ENCODE results near the gene SENP7. TPM values are rescaled to one million over a fixed set of nuclear protein-coding genes. Genes with fewer than 3 reads are reported as not detected.
A peak's percentile ranks its signal among the peaks of the same experiment; 100 is the strongest.

SENP7 gene
- total RNA-seq, 1 experiment from 2014 or later: 7.9 TPM

DNA sequence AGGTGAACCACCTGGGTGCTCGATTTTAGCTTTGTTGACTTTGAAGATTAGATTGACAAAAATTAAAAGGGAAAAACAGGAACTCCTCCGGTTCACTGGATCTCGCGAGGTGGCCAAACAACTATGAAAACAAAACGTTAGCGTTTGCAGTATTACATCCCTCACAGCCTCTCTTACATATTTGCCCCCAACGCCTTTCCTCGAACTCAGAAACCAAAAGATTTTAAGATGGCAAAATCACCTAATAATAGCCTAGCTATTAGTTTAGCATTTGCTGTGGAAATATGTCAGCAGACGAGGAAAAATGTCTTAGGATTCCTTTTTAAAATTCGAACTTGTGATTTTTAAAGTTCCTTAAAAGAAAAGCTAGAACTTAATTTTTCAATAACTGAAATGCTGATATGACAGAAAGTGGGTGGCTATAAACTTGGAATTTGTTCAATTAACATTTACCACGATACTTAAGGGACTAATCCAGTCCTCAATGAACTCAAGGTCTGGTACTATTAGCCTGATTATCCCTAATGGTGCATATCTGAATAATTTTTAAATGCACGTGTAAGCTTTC lies 491 bp upstream of the SENP7 start:
- Histone ChIP-seq H3K36me3 (ENCODE audit: control insufficient read depth in 1 of 2, insufficient read depth in 2 of 2, low read length in 2 of 2) (no peaks in the 10 kb centered on the region), H3K9me3 (ENCODE audit: control insufficient read depth in 1 of 2, insufficient read depth in 1 of 2, low read depth in 1 of 2, low read length in 2 of 2) (no peaks in the 10 kb centered on the region), H3K79me2 (ENCODE audit: insufficient read depth, low read length) (no peaks in the 10 kb centered on the region), H3K4me1 (ENCODE audit: control insufficient read depth in 1 of 2, insufficient read depth in 2 of 2, low read length in 2 of 2) (peaks cover 6 to 14% of the 10 kb centered on the region in 2 experiments; a peak in 3 of 4 replicates), H3K9ac (ENCODE audit: low read length) (peak overlapping the region; percentile 58), H3K4me3 (replicated peaks in 1 of 2; ENCODE audit: low read depth in 1 of 2, low read length in 2 of 2) (peak overlapping the region; percentile 65 to 85), H3K9me2 (ENCODE audit: insufficient read depth) (no peaks in the 10 kb centered on the region), H3K27ac (ENCODE audit: low read depth, low read length) (peak overlapping the region; percentile 71), H2AFZ (ENCODE audit: low read depth, low read length, poor library complexity, severe bottlenecking) (peak overlapping the region; percentile 20), H3K27me3 (ENCODE audit: insufficient read depth, low read length) (no peaks in the 10 kb centered on the region), H3K4me2 (ENCODE audit: low read length) (peak overlapping the region; percentile 96), H4K20me1 (ENCODE audit: insufficient read depth) (no peaks in the 10 kb centered on the region)
- POLR2A ChIA-PET: no interaction called here
- intact Hi-C loops (cut with micrococcal nuclease): no loop called here
- DNase-seq (ENCODE audit: low read depth, low spot score) (no peak), ATAC-seq (peak; percentile 60)
- RAD21 ChIA-PET (ENCODE audit: low non-redundant PET in 1 of 2, low total read pairs in 2 of 2, uncharacterized antibody in 2 of 2, unreplicated experiment in 2 of 2): no interaction called here
- TSS peak; percentile 100 for BruUV-seq (replicated peaks)
- CTCF ChIA-PET: no interaction called here
- TF ChIP-seq, protein P1, sequence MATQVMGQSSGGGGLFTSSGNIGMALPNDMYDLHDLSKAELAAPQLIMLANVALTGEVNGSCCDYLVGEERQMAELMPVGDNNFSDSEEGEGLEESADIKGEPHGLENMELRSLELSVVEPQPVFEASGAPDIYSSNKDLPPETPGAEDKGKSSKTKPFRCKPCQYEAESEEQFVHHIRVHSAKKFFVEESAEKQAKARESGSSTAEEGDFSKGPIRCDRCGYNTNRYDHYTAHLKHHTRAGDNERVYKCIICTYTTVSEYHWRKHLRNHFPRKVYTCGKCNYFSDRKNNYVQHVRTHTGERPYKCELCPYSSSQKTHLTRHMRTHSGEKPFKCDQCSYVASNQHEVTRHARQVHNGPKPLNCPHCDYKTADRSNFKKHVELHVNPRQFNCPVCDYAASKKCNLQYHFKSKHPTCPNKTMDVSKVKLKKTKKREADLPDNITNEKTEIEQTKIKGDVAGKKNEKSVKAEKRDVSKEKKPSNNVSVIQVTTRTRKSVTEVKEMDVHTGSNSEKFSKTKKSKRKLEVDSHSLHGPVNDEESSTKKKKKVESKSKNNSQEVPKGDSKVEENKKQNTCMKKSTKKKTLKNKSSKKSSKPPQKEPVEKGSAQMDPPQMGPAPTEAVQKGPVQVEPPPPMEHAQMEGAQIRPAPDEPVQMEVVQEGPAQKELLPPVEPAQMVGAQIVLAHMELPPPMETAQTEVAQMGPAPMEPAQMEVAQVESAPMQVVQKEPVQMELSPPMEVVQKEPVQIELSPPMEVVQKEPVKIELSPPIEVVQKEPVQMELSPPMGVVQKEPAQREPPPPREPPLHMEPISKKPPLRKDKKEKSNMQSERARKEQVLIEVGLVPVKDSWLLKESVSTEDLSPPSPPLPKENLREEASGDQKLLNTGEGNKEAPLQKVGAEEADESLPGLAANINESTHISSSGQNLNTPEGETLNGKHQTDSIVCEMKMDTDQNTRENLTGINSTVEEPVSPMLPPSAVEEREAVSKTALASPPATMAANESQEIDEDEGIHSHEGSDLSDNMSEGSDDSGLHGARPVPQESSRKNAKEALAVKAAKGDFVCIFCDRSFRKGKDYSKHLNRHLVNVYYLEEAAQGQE (IDR thresholded peaks at IDR 0.05; ENCODE audit: low read depth): no peak
- TF ChIP-seq YY1 (IDR thresholded peaks at IDR 0.05; ENCODE audit: extremely low read depth, insufficient replicate concordance, low read depth, low read length) (peak; percentile 1), SRF (IDR thresholded peaks at IDR 0.05; ENCODE audit: low read depth) (0 out of 2 replicates have a peak, but pooled peaks have one; percentile 8)
- TF ChIP-seq, protein P2, sequence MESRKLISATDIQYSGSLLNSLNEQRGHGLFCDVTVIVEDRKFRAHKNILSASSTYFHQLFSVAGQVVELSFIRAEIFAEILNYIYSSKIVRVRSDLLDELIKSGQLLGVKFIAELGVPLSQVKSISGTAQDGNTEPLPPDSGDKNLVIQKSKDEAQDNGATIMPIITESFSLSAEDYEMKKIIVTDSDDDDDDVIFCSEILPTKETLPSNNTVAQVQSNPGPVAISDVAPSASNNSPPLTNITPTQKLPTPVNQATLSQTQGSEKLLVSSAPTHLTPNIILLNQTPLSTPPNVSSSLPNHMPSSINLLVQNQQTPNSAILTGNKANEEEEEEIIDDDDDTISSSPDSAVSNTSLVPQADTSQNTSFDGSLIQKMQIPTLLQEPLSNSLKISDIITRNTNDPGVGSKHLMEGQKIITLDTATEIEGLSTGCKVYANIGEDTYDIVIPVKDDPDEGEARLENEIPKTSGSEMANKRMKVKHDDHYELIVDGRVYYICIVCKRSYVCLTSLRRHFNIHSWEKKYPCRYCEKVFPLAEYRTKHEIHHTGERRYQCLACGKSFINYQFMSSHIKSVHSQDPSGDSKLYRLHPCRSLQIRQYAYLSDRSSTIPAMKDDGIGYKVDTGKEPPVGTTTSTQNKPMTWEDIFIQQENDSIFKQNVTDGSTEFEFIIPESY (IDR thresholded peaks at IDR 0.05; ENCODE audit: extremely low read depth, insufficient replicate concordance, low read length): no peak
